ENCODE results near the gene PACRG. TPM values are rescaled to one million over a fixed set of nuclear protein-coding genes. Genes with fewer than 3 reads are reported as not detected.

PACRG gene
- total and polyA plus RNA-seq, 10 of the 15 experiments (the other 5 are each of a cell fraction or from before 2014, with no cell fraction given) = not detected

- ChIA-PET SMC1A (ENCODE audit: uncharacterized antibody, unreplicated experiment) (no interaction called here), CTCF (no interaction called here), POLR2A (no interaction called here), RAD21 (ENCODE audit: unreplicated experiment) (no interaction called here)
- Histone ChIP-seq H3K27me3 (replicated peaks in 1 of 2; ENCODE audit: control insufficient read depth in 2 of 2, insufficient read depth in 2 of 2, low read length in 1 of 2) (no peaks in the 10 kb centered on the region), H3K4me2 (ENCODE audit: control insufficient read depth, insufficient read depth) (no peak overlapping the region), H3K27ac (ENCODE audit: control insufficient read depth, insufficient read depth) (no peak overlapping the region), H3K4me3 (no peak overlapping the region), H3K79me2 (ENCODE audit: control insufficient read depth, insufficient read depth, low read length) (no peaks in the 10 kb centered on the region), H3K9ac (ENCODE audit: control insufficient read depth, insufficient read depth, low read length) (no peak overlapping the region), H4K20me1 (ENCODE audit: control insufficient read depth, insufficient read depth) (no peaks in the 10 kb centered on the region), H3K4me1 (ENCODE audit: control insufficient read depth, insufficient read depth, low read length) (no peaks in the 10 kb centered on the region), H3K9me3 (replicated peaks; ENCODE audit: control insufficient read depth, insufficient read depth, low read length) (no peaks in the 10 kb centered on the region), H2AFZ (ENCODE audit: control insufficient read depth, low read depth, low read length) (no peak overlapping the region), H3K36me3 (ENCODE audit: control insufficient read depth in 2 of 2, insufficient read depth in 2 of 2, low read length in 1 of 2) (no peaks in the 10 kb centered on the region)
- FAIRE-seq (no peak), ATAC-seq (no peak), DNase-seq (ENCODE audit: low read depth, low spot score) (no peak)
- in situ Hi-C loops (cut with MboI) (no loop called here), intact Hi-C loops (cut with micrococcal nuclease; ENCODE audit: unreplicated experiment) (no loop called here)
- 33% methylated on average over 10 of the region's 10 CpGs for WGBS (ENCODE audit: insufficient coverage, insufficient replicate concordance, low lambda C conversion rate, missing lambda C conversion rate)
- BruUV-seq (replicated peaks) = no TSS peak
- TF ChIP-seq HSF1 (IDR thresholded peaks at IDR 0.05; ENCODE audit: low read depth, low read length) (no peak), MTA2 (IDR thresholded peaks at IDR 0.05; ENCODE audit: low read depth) (no peak), ZBTB33 (IDR thresholded peaks at IDR 0.05) (no peak), EGR1 (IDR thresholded peaks at IDR 0.05; ENCODE audit: borderline replicate concordance in 1 of 2, low read depth in 2 of 2, low read length in 2 of 2) (no peak), PBX3 (IDR thresholded peaks at IDR 0.05; ENCODE audit: insufficient replicate concordance, low read depth, low read length) (no peak), IKZF1 (conservative IDR thresholded peaks at IDR 0.05) (no peak), ATF2 (IDR thresholded peaks at IDR 0.05; ENCODE audit: low read length) (no peak), POLR2AphosphoS5 (IDR thresholded peaks at IDR 0.05; ENCODE audit: low read length) (no peak), MYB (IDR thresholded peaks at IDR 0.05; ENCODE audit: borderline replicate concordance, low read depth, low read length) (no peak), RCOR1 (conservative IDR thresholded peaks at IDR 0.05; ENCODE audit: low read depth, low read length) (no peak), SMAD1 (IDR thresholded peaks at IDR 0.05; ENCODE audit: low read depth, partially characterized antibody) (no peak), NR2C1 (IDR thresholded peaks at IDR 0.05) (no peak), USF2 (IDR thresholded peaks at IDR 0.05; ENCODE audit: borderline replicate concordance, low read depth, low read length) (no peak), E2F4 (IDR thresholded peaks at IDR 0.05; ENCODE audit: low read depth, low read length) (no peak)
Observed at GRCh38 chr6:162814426-162814973, 86.7 kb downstream of the PACRG start.
